ENCODE data around the gene OSMR.

GRCh38 chr5:38878391-38879077, 32.7 kb downstream of the OSMR start:
- no peak for TF ChIP-seq CTCF (IDR thresholded peaks at IDR 0.05; ENCODE audit: low read depth, low read length, poor library complexity, severe bottlenecking)
- TF ChIP-seq EZH2phosphoT487 (IDR thresholded peaks at IDR 0.05; ENCODE audit: borderline replicate concordance, low read length): no peak
